Caki2 (cell line): Measurements from ENCODE around the gene SH2D4B. TPM values are rescaled to one million over a fixed set of nuclear protein-coding genes. Genes with fewer than 3 reads are reported as not detected.

Source experiments
- DNase-seq: peaks from one replicate; pipeline ENCODE4 v3.0.0-alpha.2; 2015; ENCODE audit warnings: low read depth
- in situ Hi-C: cut with HindIII; loops from 2 replicates; pipeline ENCODE4 v1.10.0; 2016; ENCODE audit warnings: low sequenced_read_pairs, low pct_unique_long_range_greater_than_20kb, mixed read lengths
- total RNA-seq: library from RNA; depleted of rRNA; stranded (reverse); fragments of >200 nt; shearing (Covaris generic); gene quantifications from 2 replicates; pipeline ENCODE4 v1.2.3, GENCODE V29; 2014; ENCODE audit warnings: low replicate concordance

The SH2D4B gene
- total RNA-seq, 1 experiment from 2014 or later: not detected

GRCh38 chr10:80502621-80503583, 34.8 kb upstream of the SH2D4B start:
- peak; percentile 55 for DNase-seq
- in situ Hi-C loops: no loop called here

- in situ Hi-C loops: no loop called here
- DNase-seq: no peak
These were observed 34.0 kb upstream of the SH2D4B start for GRCh38 chr10:80503584-80504157.

- DNase-seq: no peak
- in situ Hi-C loops: no loop called here
These were observed 33.4 kb upstream of the SH2D4B start for GRCh38 chr10:80504158-80504811.

GRCh38 chr10:80504897-80505465, 32.7 kb upstream of the SH2D4B start:
- in situ Hi-C loops: no loop called here
- no peak for DNase-seq

GRCh38 chr10:80506189-80506575, 31.5 kb upstream of the SH2D4B start:
- in situ Hi-C loops: no loop called here
- DNase-seq: peak; percentile 98

GRCh38 chr10:80506836-80507487, 30.7 kb upstream of the SH2D4B start:
- no peak for DNase-seq
- in situ Hi-C loops: no loop called here

GRCh38 chr10:80509108-80509402, 28.6 kb upstream of the SH2D4B start:
- DNase-seq: no peak
- in situ Hi-C loops: no loop called here

GRCh38 chr10:80509403-80510161, 28.1 kb upstream of the SH2D4B start:
- in situ Hi-C loops: no loop called here
- DNase-seq: peak; percentile 37

GRCh38 chr10:80512031-80512526, 25.6 kb upstream of the SH2D4B start:
- in situ Hi-C loops: no loop called here
- DNase-seq: no peak

GRCh38 chr10:80513106-80513505, 24.6 kb upstream of the SH2D4B start:
- in situ Hi-C loops: no loop called here
- no peak for DNase-seq

- DNase-seq: no peak
- in situ Hi-C loops: no loop called here
These were observed 22.2 kb upstream of the SH2D4B start for GRCh38 chr10:80515511-80515910.

GRCh38 chr10:80515941-80516340, 21.8 kb upstream of the SH2D4B start:
- in situ Hi-C loops: no loop called here
- no peak for DNase-seq

- in situ Hi-C loops: no loop called here
- DNase-seq: no peak
These were observed 21.1 kb upstream of the SH2D4B start for GRCh38 chr10:80516506-80517075.

GRCh38 chr10:80517416-80518142, 20.1 kb upstream of the SH2D4B start:
- in situ Hi-C loops: no loop called here
- DNase-seq: no peak

- DNase-seq: no peak
- in situ Hi-C loops: no loop called here
These were observed 19.4 kb upstream of the SH2D4B start for GRCh38 chr10:80518143-80518806.

GRCh38 chr10:80518807-80519360, 18.8 kb upstream of the SH2D4B start:
- in situ Hi-C loops: no loop called here
- no peak for DNase-seq
